ENCODE data around the gene EARS2. TPM values are rescaled to one million over a fixed set of nuclear protein-coding genes. Genes with fewer than 3 reads are reported as not detected.

Gene EARS2
- total RNA-seq, 1 donor = 22.6 TPM

GRCh38 chr16:23539984-23540816, 16.9 kb downstream of the EARS2 start:
- no peak for DNase-seq (ENCODE audit: low read depth)
- no peak overlapping the region for H3K4me3 ChIP-seq (ENCODE audit: low read depth, low read length)
- TF ChIP-seq CTCF (IDR thresholded peaks at IDR 0.05; ENCODE audit: insufficient read depth, low read length) = no peak

GRCh38 chr16:23538919-23539278, 18.3 kb downstream of the EARS2 start:
- no peak overlapping the region for H3K4me3 ChIP-seq (ENCODE audit: low read depth, low read length)
- TF ChIP-seq CTCF (IDR thresholded peaks at IDR 0.05; ENCODE audit: insufficient read depth, low read length) = no peak
- no peak for DNase-seq (ENCODE audit: low read depth)

- no peak for DNase-seq (ENCODE audit: low read depth)
- no peak for TF ChIP-seq CTCF (IDR thresholded peaks at IDR 0.05; ENCODE audit: insufficient read depth, low read length)
- no peak overlapping the region for H3K4me3 ChIP-seq (ENCODE audit: low read depth, low read length)
These were observed 19.8 kb downstream of the EARS2 start for GRCh38 chr16:23537390-23537789.

GRCh38 chr16:23535901-23536300, 21.2 kb downstream of the EARS2 start:
- no peak for DNase-seq (ENCODE audit: low read depth)
- no peak overlapping the region for H3K4me3 ChIP-seq (ENCODE audit: low read depth, low read length)
- TF ChIP-seq CTCF (IDR thresholded peaks at IDR 0.05; ENCODE audit: insufficient read depth, low read length) = no peak

- no peak for DNase-seq (ENCODE audit: low read depth)
- H3K4me3 ChIP-seq (ENCODE audit: low read depth, low read length) = no peak overlapping the region
- no peak for TF ChIP-seq CTCF (IDR thresholded peaks at IDR 0.05; ENCODE audit: insufficient read depth, low read length)
These were observed 22.0 kb downstream of the EARS2 start for GRCh38 chr16:23534868-23535860.

GRCh38 chr16:23532448-23532847, 24.7 kb downstream of the EARS2 start:
- TF ChIP-seq CTCF (IDR thresholded peaks at IDR 0.05; ENCODE audit: insufficient read depth, low read length) = no peak
- H3K4me3 ChIP-seq (ENCODE audit: low read depth, low read length) = no peak overlapping the region
- DNase-seq (ENCODE audit: low read depth) = no peak

All from fibroblast of the aortic adventitia (primary cell).